ENCODE results near the gene CNIH1.
"Not testable (repeated sequence)": the region's sequence is repeated elsewhere in the genome, so short reads cannot be mapped to it uniquely, and the experiment has no call there.

Gene CNIH1

DNA sequence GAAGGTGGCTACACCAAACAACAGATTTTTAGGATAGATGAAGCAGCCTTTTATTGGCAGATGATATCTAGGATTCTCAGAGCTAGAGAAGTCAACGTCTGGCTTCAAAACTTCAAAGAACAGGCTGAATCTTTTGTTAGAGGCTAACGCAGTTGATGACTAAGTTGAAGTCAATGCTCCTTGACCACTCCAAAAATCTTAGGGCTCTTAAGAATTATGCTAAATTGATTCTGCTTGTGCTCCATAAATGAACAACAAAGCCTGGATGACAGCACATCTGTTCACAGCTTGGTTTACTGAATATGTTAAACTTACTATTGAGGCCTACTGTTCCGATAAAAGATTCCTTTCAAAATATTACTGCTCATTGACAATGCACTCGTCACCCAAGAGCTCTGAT lies 57.3 kb downstream of the CNIH1 start:
- Histone ChIP-seq H3K27ac (ENCODE audit: poor library complexity, severe bottlenecking) (no peak overlapping the region), H3K9me3 (ENCODE audit: severe bottlenecking) (no peaks in the 10 kb centered on the region), H3K27me3 (ENCODE audit: insufficient read depth, poor library complexity, severe bottlenecking) (no peaks in the 10 kb centered on the region), H3K36me3 (ENCODE audit: low read depth) (no peaks in the 10 kb centered on the region), H3K4me1 (ENCODE audit: insufficient read depth, poor library complexity, severe bottlenecking) (no peaks in the 10 kb centered on the region), H3K4me3 (ENCODE audit: severe bottlenecking) (no peak overlapping the region)
- TF ChIP-seq, protein P1, sequence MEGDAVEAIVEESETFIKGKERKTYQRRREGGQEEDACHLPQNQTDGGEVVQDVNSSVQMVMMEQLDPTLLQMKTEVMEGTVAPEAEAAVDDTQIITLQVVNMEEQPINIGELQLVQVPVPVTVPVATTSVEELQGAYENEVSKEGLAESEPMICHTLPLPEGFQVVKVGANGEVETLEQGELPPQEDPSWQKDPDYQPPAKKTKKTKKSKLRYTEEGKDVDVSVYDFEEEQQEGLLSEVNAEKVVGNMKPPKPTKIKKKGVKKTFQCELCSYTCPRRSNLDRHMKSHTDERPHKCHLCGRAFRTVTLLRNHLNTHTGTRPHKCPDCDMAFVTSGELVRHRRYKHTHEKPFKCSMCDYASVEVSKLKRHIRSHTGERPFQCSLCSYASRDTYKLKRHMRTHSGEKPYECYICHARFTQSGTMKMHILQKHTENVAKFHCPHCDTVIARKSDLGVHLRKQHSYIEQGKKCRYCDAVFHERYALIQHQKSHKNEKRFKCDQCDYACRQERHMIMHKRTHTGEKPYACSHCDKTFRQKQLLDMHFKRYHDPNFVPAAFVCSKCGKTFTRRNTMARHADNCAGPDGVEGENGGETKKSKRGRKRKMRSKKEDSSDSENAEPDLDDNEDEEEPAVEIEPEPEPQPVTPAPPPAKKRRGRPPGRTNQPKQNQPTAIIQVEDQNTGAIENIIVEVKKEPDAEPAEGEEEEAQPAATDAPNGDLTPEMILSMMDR (IDR thresholded peaks at IDR 0.05; ENCODE audit: poor library complexity, severe bottlenecking), result no peak
- DNase-seq (ENCODE audit: low spot score) (no peak), ATAC-seq (ENCODE audit: low read depth) (no peak)

DNA sequence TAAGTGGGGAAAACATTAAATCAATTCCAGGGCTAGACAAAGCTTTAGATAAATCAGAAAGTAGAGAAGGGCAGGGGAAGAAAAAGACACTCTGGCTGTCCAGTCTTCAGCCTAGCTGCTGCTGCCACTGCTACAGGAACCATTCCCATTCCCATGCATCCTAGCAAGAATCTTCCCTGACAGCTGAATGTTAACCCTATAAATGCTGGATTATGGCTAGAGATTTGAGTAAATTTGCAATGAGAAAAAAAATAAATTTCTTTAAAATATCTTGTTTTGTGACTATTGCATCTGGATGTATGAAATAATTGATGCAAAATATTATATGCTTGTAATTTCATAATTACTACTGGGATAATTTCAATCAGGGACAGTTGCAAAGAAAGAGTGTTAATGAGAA lies 59.4 kb downstream of the CNIH1 start:
- TF ChIP-seq, protein P1 (IDR thresholded peaks at IDR 0.05; ENCODE audit: poor library complexity, severe bottlenecking), result no peak
- Histone ChIP-seq H3K4me1 (ENCODE audit: insufficient read depth, poor library complexity, severe bottlenecking) (no peaks in the 10 kb centered on the region), H3K4me3 (ENCODE audit: severe bottlenecking) (no peak overlapping the region)

DNA sequence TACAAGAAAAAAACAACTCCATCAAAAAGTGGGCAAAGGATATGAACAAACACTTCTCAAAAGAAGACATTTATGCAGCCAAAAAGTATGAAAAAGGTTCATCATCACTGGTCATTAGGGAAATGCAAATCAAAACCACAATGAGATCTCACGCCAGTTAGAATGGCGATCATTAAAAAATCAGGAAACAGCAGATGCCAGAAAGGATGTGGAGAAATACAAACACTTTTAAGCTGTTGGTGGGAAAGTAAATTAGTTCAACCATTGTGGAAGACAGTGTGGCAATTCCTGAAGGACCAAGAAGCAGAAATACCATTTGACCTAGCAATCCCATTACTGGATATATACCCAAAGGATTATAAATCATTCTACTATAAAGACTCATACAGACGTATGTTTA lies 60.6 kb downstream of the CNIH1 start:
- not testable (repeated sequence) for H3K36me3 ChIP-seq (ENCODE audit: low read depth); DNase-seq (ENCODE audit: low spot score); H3K9me3 ChIP-seq (ENCODE audit: severe bottlenecking); H3K27me3 ChIP-seq (ENCODE audit: insufficient read depth, poor library complexity, severe bottlenecking); H3K27ac ChIP-seq (ENCODE audit: poor library complexity, severe bottlenecking); ATAC-seq (ENCODE audit: low read depth); H3K4me3 ChIP-seq (ENCODE audit: severe bottlenecking); H3K4me1 ChIP-seq (ENCODE audit: insufficient read depth, poor library complexity, severe bottlenecking)

More for the DNA sequence above, 59.4 kb downstream of the CNIH1 start:
- Histone ChIP-seq H3K27ac (ENCODE audit: poor library complexity, severe bottlenecking) (no peak overlapping the region), H3K36me3 (ENCODE audit: low read depth) (no peaks in the 10 kb centered on the region), H3K27me3 (ENCODE audit: insufficient read depth, poor library complexity, severe bottlenecking) (no peaks in the 10 kb centered on the region), H3K9me3 (ENCODE audit: severe bottlenecking) (no peaks in the 10 kb centered on the region)
- DNase-seq (ENCODE audit: low spot score) (no peak), ATAC-seq (ENCODE audit: low read depth) (no peak)

DNA sequence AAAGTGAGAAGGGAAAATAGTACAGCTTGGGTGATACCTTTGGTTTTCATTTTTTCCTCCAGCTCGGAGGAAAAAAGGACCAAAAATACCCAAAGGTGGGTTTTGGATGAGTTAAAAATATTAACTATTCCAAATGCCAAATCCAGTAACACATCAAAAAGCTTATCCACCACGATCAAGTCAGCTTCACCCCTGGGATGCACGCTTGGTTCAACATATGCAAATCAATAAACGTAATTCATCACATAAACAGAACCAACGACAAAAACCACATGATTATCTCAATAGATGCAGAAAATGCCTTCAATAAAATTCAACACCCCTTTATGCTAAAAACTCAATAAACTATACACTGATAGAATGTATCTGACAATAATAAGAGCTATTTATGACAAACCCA lies 62.3 kb downstream of the CNIH1 start:
- not testable (repeated sequence) for ATAC-seq (ENCODE audit: low read depth); H3K9me3 ChIP-seq (ENCODE audit: severe bottlenecking); DNase-seq (ENCODE audit: low spot score); H3K27me3 ChIP-seq (ENCODE audit: insufficient read depth, poor library complexity, severe bottlenecking); H3K36me3 ChIP-seq (ENCODE audit: low read depth); H3K4me1 ChIP-seq (ENCODE audit: insufficient read depth, poor library complexity, severe bottlenecking); H3K27ac ChIP-seq (ENCODE audit: poor library complexity, severe bottlenecking); H3K4me3 ChIP-seq (ENCODE audit: severe bottlenecking)

DNA sequence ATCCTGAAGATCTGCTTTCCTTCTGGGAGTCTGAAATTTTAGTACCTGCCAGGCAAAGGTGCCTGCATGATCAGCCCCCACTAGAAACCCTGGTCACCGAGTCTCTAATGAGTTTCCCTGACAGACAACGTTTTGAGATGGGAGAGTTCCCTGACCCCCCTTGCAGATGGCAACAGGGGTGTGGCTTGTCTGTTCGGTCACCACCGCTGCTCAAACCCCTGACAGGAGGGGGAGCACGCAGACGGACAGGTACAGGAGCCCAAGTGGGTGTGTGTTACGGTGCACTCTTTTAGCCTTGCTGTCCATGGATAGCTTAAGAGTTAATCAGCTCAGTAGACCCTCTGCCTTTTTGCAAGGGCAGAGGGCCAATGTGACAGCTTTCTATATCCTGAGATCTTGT lies 63.7 kb downstream of the CNIH1 start:
- H3K27me3 ChIP-seq (ENCODE audit: insufficient read depth, poor library complexity, severe bottlenecking), result no peaks in the 10 kb centered on the region
- no peaks in the 10 kb centered on the region for H3K9me3 ChIP-seq (ENCODE audit: severe bottlenecking)
- H3K4me1 ChIP-seq (ENCODE audit: insufficient read depth, poor library complexity, severe bottlenecking), result no peaks in the 10 kb centered on the region
- no peak for DNase-seq (ENCODE audit: low spot score)
- no peak overlapping the region for H3K4me3 ChIP-seq (ENCODE audit: severe bottlenecking)
- H3K27ac ChIP-seq (ENCODE audit: poor library complexity, severe bottlenecking), result no peak overlapping the region
- H3K36me3 ChIP-seq (ENCODE audit: low read depth), result no peaks in the 10 kb centered on the region
- TF ChIP-seq, protein P1 (IDR thresholded peaks at IDR 0.05; ENCODE audit: poor library complexity, severe bottlenecking), result no peak
- no peak for ATAC-seq (ENCODE audit: low read depth)

DNA sequence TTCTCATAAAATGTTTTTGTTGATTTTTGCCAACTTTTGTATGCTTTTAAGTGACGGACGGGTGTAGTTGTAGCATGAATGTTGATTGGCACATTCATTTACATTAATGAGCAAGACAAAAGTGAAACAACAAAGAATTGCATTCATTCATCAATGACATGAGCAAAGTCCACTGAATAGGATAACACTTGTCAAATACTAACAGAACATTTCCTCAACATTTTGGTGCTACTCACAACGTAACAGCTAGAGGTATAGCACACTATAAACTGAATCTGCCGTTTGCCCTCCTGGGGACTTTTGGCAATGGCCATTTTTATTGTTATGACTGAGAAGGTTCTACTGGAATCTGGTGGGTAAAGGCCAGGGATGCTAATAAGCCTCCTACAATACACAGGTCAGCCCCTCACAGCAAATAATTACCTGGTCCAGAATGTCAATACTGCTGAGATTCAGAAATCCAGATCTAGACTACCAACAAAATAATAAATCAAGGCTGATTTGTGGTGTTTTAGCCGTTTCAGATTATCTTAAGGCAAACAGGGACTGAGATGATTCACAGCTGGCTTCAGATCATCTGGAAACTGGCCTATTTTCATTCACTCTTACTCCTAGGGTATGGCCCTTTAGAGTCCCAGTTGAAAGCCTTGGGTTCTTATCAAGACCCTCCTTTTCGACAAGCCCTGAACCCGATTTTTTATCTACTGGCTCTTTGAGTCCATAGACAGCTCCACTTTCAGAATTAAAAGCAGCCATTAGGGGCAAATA lies 66.9 kb downstream of the CNIH1 start:
- H3K36me3 ChIP-seq (ENCODE audit: low read depth), result no peaks in the 10 kb centered on the region
- H3K9me3 ChIP-seq (ENCODE audit: severe bottlenecking), result no peaks in the 10 kb centered on the region
- no peak for DNase-seq (ENCODE audit: low spot score)
- H3K27ac ChIP-seq (ENCODE audit: poor library complexity, severe bottlenecking), result no peak overlapping the region
- no peak for ATAC-seq (ENCODE audit: low read depth)
- no peaks in the 10 kb centered on the region for H3K4me1 ChIP-seq (ENCODE audit: insufficient read depth, poor library complexity, severe bottlenecking)
- H3K27me3 ChIP-seq (ENCODE audit: insufficient read depth, poor library complexity, severe bottlenecking), result no peaks in the 10 kb centered on the region
- TF ChIP-seq, protein P1 (IDR thresholded peaks at IDR 0.05; ENCODE audit: poor library complexity, severe bottlenecking), result no peak
- H3K4me3 ChIP-seq (ENCODE audit: severe bottlenecking), result no peak overlapping the region

Measured in RWPE2 (cell line).